K562 (cell line): ENCODE measurements around the gene WFIKKN2. TPM values are rescaled to one million over a fixed set of nuclear protein-coding genes. Genes with fewer than 3 reads are reported as not detected.
A peak's percentile ranks its signal among the peaks of the same experiment; 100 is the strongest.

ENCODE experiments used
- DDX20 ChIP-seq: fragments of 450-650 bp; IDR thresholded peaks from 2 replicates; pipeline ENCODE4 v1.6.1; 2016; ENCODE audit warnings: missing genetic modification characterization, low read depth, mild to moderate bottlenecking, missing compliant biosample characterization, moderate library complexity
- DIDO1 ChIP-seq: fragments of 450-650 bp; IDR thresholded peaks from 2 replicates; pipeline ENCODE4 v1.6.1; 2016; ENCODE audit warnings: low read depth, missing biosample characterization, missing genetic modification characterization
- EHMT2 ChIP-seq: fragments of 450-650 bp; IDR thresholded peaks from 2 replicates; pipeline ENCODE4 v1.6.1; 2018; ENCODE audit warnings: antibody characterized with exemption
- FIP1L1 ChIP-seq: fragments of 200-400 bp; formaldehyde crosslinking; IDR thresholded peaks from 2 replicates; pipeline ENCODE4 v1.6.1; 2018; ENCODE audit warnings: mild to moderate bottlenecking, low read depth, low read length; ENCODE audit not compliant: poor library complexity, severe bottlenecking
- GTF2A2 ChIP-seq: IDR thresholded peaks from 2 replicates; pipeline ENCODE4 v1.6.1; 2016; ENCODE audit warnings: mild to moderate bottlenecking, missing genetic modification characterization, missing compliant biosample characterization
- KDM5B ChIP-seq: fragments of 200-600 bp; sonication (generic); IDR thresholded peaks from 2 replicates; pipeline ENCODE4 v1.6.1; 2012; ENCODE audit warnings: low read depth, mild to moderate bottlenecking, moderate library complexity, low read length, control low read depth, inconsistent platforms; ENCODE audit not compliant: insufficient replicate concordance
- NRF1 ChIP-seq, 2 experiments: fragments of 450-650 bp; IDR thresholded peaks in 1 of 2; conservative IDR thresholded peaks in 1 of 2; 2 replicates each; pipeline ENCODE4 v1.6.1; 2014; ENCODE audit warnings: mild to moderate bottlenecking in 2 of 2
- PKNOX1 ChIP-seq: fragments of 450-650 bp; IDR thresholded peaks from 2 replicates; pipeline ENCODE4 v1.6.1; 2016
- SMAD4 ChIP-seq: fragments of 250-450 bp; sonication (Bioruptor Pico); conservative IDR thresholded peaks from 2 replicates; pipeline ENCODE4 v1.8.0; 2021; ENCODE audit warnings: inconsistent platforms, mild to moderate bottlenecking, moderate library complexity
- TARDBP ChIP-seq: fragments of 450-650 bp; IDR thresholded peaks from 2 replicates; pipeline ENCODE4 v1.6.1; 2016
- YY1 ChIP-seq, 3 experiments: IDR thresholded peaks; 2 replicates each; pipeline ENCODE4 v1.6.1; 2011; ENCODE audit warnings: low read length in 2 of 3, mild to moderate bottlenecking in 2 of 3, moderate library complexity in 2 of 3, borderline replicate concordance in 1 of 3, control low read depth in 1 of 3, low read depth in 1 of 3; ENCODE audit not compliant: insufficient read depth in 3 of 3, insufficient replicate concordance in 2 of 3, control insufficient read depth in 1 of 3, insufficient read length in 1 of 3; ENCODE audit errors: extremely low read depth in 1 of 3
- ZBTB34 ChIP-seq: fragments of 250-450 bp; sonication (Bioruptor Pico); IDR thresholded peaks from 2 replicates; pipeline ENCODE4 v1.8.0; 2021; ENCODE audit warnings: mild to moderate bottlenecking, moderate library complexity
- ZNF274 ChIP-seq: IDR thresholded peaks from 2 replicates; pipeline ENCODE4 v1.6.1; 2011; ENCODE audit warnings: low read depth, mild to moderate bottlenecking, low read length, moderate library complexity, borderline replicate concordance
- polyA plus RNA-seq, 8 experiments: library from polyadenylated mRNA; depleted of rRNA in 4 of 8; stranded (reverse) in 5 of 8; unstranded in 3 of 8; fragments of >200 nt; fragmentation: Nextera tagmentation in 2 of 8; fragmentation: Illumina TruSeq in 1 of 8; extraction: Ambion mirVana in 2 of 8; extraction: Trizol in 1 of 8; gene quantifications; 2 replicates each; pipeline versions ENCODE4 v1.2.1 to v1.2.3, GENCODE V29; 2011 to 2014; ENCODE audit warnings: inconsistent platforms in 1 of 8, missing spikeins in 1 of 8
- total RNA-seq, 7 experiments: library from RNA; depleted of rRNA in 6 of 7; stranded (reverse); fragments of >200 nt in 6 of 7; fragmentation: Illumina TruSeq in 2 of 7; extraction: Trizol in 2 of 7; gene quantifications; 2 replicates each; pipeline versions ENCODE4 v1.2.1 to v1.2.3, GENCODE V29; 2011 to 2021; ENCODE audit warnings: low replicate concordance in 1 of 7
- TF ChIP-seq, protein P1 (sequence below): fragments of 450-650 bp; IDR thresholded peaks from 2 replicates; pipeline ENCODE4 v1.6.1; 2016; ENCODE audit warnings: mild to moderate bottlenecking, moderate library complexity

WFIKKN2 gene
- total and polyA plus RNA-seq, 9 of the 15 experiments (the other 6 are each of a cell fraction or from before 2014, with no cell fraction given), result 0.07 TPM; not detected in 8

DNA sequence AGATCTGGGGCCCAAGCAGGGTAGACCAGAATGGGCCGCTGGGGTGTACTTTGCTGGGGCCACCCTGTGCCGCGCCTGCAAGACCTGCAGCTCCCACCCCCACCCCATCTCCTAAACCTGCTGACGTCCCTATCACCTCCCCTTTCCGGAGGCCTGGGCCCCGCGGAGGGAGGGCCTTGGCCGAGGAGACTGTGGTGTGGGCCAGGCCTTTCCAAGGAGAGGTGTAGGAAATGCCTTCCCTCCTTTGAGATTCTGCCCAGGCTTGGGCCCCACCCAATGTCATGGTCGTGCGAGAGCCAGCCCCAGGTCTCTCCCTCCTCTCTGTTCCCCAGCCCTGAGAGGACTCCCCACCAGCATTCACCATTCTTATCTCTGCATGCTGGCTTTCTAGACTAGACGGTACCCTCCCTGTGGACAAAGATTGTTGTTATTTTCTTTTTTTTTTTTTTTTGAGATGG lies 3.9 kb upstream of the WFIKKN2 start (continued):
- TF ChIP-seq GTF2A2 (tag) (no peak), ZNF274 (no peak), TARDBP (no peak), SMAD4 (peak; percentile 49; the same call in 1 of the 2 replicates), DIDO1 (tag) (no peak), FIP1L1 (no peak), YY1 (IDR thresholded peaks at IDR 0.05; ENCODE audit: borderline replicate concordance in 1 of 3, control insufficient read depth in 1 of 3, extremely low read depth in 1 of 3, insufficient read depth in 3 of 3, insufficient read length in 1 of 3, insufficient replicate concordance in 2 of 3, low read depth in 1 of 3, low read length in 2 of 3) (no peak), NRF1 (conservative IDR thresholded peaks at IDR 0.05 in 1 of 2, IDR thresholded peaks at IDR 0.05 in 1 of 2) (no peak), EHMT2 (no peak), DDX20 (no peak), PKNOX1 (peak; percentile 13; the same call in 1 of the 2 replicates), ZBTB34 (CRISPR knock-in tag) (no peak), KDM5B (no peak)
- TF ChIP-seq, protein P1, sequence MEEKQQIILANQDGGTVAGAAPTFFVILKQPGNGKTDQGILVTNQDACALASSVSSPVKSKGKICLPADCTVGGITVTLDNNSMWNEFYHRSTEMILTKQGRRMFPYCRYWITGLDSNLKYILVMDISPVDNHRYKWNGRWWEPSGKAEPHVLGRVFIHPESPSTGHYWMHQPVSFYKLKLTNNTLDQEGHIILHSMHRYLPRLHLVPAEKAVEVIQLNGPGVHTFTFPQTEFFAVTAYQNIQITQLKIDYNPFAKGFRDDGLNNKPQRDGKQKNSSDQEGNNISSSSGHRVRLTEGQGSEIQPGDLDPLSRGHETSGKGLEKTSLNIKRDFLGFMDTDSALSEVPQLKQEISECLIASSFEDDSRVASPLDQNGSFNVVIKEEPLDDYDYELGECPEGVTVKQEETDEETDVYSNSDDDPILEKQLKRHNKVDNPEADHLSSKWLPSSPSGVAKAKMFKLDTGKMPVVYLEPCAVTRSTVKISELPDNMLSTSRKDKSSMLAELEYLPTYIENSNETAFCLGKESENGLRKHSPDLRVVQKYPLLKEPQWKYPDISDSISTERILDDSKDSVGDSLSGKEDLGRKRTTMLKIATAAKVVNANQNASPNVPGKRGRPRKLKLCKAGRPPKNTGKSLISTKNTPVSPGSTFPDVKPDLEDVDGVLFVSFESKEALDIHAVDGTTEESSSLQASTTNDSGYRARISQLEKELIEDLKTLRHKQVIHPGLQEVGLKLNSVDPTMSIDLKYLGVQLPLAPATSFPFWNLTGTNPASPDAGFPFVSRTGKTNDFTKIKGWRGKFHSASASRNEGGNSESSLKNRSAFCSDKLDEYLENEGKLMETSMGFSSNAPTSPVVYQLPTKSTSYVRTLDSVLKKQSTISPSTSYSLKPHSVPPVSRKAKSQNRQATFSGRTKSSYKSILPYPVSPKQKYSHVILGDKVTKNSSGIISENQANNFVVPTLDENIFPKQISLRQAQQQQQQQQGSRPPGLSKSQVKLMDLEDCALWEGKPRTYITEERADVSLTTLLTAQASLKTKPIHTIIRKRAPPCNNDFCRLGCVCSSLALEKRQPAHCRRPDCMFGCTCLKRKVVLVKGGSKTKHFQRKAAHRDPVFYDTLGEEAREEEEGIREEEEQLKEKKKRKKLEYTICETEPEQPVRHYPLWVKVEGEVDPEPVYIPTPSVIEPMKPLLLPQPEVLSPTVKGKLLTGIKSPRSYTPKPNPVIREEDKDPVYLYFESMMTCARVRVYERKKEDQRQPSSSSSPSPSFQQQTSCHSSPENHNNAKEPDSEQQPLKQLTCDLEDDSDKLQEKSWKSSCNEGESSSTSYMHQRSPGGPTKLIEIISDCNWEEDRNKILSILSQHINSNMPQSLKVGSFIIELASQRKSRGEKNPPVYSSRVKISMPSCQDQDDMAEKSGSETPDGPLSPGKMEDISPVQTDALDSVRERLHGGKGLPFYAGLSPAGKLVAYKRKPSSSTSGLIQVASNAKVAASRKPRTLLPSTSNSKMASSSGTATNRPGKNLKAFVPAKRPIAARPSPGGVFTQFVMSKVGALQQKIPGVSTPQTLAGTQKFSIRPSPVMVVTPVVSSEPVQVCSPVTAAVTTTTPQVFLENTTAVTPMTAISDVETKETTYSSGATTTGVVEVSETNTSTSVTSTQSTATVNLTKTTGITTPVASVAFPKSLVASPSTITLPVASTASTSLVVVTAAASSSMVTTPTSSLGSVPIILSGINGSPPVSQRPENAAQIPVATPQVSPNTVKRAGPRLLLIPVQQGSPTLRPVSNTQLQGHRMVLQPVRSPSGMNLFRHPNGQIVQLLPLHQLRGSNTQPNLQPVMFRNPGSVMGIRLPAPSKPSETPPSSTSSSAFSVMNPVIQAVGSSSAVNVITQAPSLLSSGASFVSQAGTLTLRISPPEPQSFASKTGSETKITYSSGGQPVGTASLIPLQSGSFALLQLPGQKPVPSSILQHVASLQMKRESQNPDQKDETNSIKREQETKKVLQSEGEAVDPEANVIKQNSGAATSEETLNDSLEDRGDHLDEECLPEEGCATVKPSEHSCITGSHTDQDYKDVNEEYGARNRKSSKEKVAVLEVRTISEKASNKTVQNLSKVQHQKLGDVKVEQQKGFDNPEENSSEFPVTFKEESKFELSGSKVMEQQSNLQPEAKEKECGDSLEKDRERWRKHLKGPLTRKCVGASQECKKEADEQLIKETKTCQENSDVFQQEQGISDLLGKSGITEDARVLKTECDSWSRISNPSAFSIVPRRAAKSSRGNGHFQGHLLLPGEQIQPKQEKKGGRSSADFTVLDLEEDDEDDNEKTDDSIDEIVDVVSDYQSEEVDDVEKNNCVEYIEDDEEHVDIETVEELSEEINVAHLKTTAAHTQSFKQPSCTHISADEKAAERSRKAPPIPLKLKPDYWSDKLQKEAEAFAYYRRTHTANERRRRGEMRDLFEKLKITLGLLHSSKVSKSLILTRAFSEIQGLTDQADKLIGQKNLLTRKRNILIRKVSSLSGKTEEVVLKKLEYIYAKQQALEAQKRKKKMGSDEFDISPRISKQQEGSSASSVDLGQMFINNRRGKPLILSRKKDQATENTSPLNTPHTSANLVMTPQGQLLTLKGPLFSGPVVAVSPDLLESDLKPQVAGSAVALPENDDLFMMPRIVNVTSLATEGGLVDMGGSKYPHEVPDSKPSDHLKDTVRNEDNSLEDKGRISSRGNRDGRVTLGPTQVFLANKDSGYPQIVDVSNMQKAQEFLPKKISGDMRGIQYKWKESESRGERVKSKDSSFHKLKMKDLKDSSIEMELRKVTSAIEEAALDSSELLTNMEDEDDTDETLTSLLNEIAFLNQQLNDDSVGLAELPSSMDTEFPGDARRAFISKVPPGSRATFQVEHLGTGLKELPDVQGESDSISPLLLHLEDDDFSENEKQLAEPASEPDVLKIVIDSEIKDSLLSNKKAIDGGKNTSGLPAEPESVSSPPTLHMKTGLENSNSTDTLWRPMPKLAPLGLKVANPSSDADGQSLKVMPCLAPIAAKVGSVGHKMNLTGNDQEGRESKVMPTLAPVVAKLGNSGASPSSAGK, result 0 out of 2 replicates have a peak, but pooled peaks have one; percentile 16
